Activated CD4-positive, alpha-beta memory T cell treated with anti-CD3 and anti-CD28 coated beads, Interleukin-2, amount 10 ng/mL, durations not matched to agents 7 days and 5 days (primary cell): Measurements from ENCODE around the gene ARHGAP18. TPM values are rescaled to one million over a fixed set of nuclear protein-coding genes. Genes with fewer than 3 reads are reported as not detected.

Experiments used
- CTCF ChIA-PET: fragments of 350-600 bp; sonication (Branson Sonifier 250); formaldehyde crosslinking; loops from one replicate; lab custom pipeline; 2021; ENCODE audit warnings: antibody characterized with exemption, inconsistent platforms; lab: Charles Lee
- POLR2A ChIA-PET: fragments of 350-600 bp; sonication (Branson Sonifier 250); formaldehyde crosslinking; loops from one replicate; lab custom pipeline; 2021; ENCODE audit warnings: antibody characterized with exemption; lab: Charles Lee
- DNase-seq: peaks from one replicate; pipeline ENCODE4 v3.0.0-alpha.2; 2020
- H3K27ac Mint-ChIP-seq: one replicate; pipeline ENCODE4 v1.8.0; 2021; ENCODE audit warnings: mild to moderate bottlenecking, mixed read lengths
- H3K27me3 Mint-ChIP-seq: one replicate; pipeline ENCODE4 v1.8.0; 2021; ENCODE audit warnings: mixed read lengths
- H3K36me3 Mint-ChIP-seq: one replicate; pipeline ENCODE4 v1.8.0; 2021; ENCODE audit warnings: low read depth, mixed read lengths
- H3K4me1 Mint-ChIP-seq: one replicate; pipeline ENCODE4 v1.8.0; 2021; ENCODE audit warnings: mixed read lengths
- H3K4me3 Mint-ChIP-seq: one replicate; pipeline ENCODE4 v1.8.0; 2021; ENCODE audit warnings: mild to moderate bottlenecking, mixed read lengths
- H3K9me3 Mint-ChIP-seq: one replicate; pipeline ENCODE4 v1.8.0; 2021; ENCODE audit warnings: mixed read lengths
- total RNA-seq, 2 experiments: library from RNA; stranded (reverse); gene quantifications; one replicate each; pipeline ENCODE4 v1.2.3, GENCODE V29; 2021

Gene ARHGAP18
- total RNA-seq, 2 experiments from 2014 or later = 14.8 to 18.0 TPM

- H3K27ac Mint-ChIP-seq = no peak overlapping the region
- H3K9me3 Mint-ChIP-seq = no peaks in the 10 kb centered on the region
- CTCF ChIA-PET = interaction anchor here (1.0 to 1.2 kb wide), 2 partner anchors 12 to 216 kb away, joined by 3 to 4 read pairs; no protein-coding TSS in a partner anchor
- DNase-seq = no peak
- no peak overlapping the region for H3K4me3 Mint-ChIP-seq
- no peaks in the 10 kb centered on the region for H3K36me3 Mint-ChIP-seq
- no peaks in the 10 kb centered on the region for H3K27me3 Mint-ChIP-seq
- H3K4me1 Mint-ChIP-seq = peaks cover 23% of the 10 kb centered on the region
- POLR2A ChIA-PET = no interaction called here
Measured at GRCh38 chr6:129717277-129717676, 7.3 kb upstream of the ARHGAP18 start.

GRCh38 chr6:129713806-129714333 lies 3.9 kb upstream of the ARHGAP18 start:
- H3K9me3 Mint-ChIP-seq = no peaks in the 10 kb centered on the region
- H3K4me3 Mint-ChIP-seq = no peak overlapping the region
- no peaks in the 10 kb centered on the region for H3K27me3 Mint-ChIP-seq
- peaks cover 46% of the 10 kb centered on the region for H3K4me1 Mint-ChIP-seq
- ChIA-PET POLR2A (interaction anchor here (1.2 kb wide), 1 partner anchor 41 kb away, joined by 3 read pairs; no protein-coding TSS in a partner anchor), CTCF (interaction anchor here (0.7 to 2.8 kb wide), 5 partner anchors 12 to 104 kb away, joined by 3 to 13 read pairs (median 3); no protein-coding TSS in a partner anchor)
- DNase-seq = no peak
- no peaks in the 10 kb centered on the region for H3K36me3 Mint-ChIP-seq
- H3K27ac Mint-ChIP-seq = no peak overlapping the region

- H3K4me3 Mint-ChIP-seq = no peak overlapping the region
- POLR2A ChIA-PET = interaction anchor here (0.6 to 4.5 kb wide), 3 partner anchors 16 to 38 kb away, joined by 3 to 32 read pairs (median 15); no protein-coding TSS in a partner anchor
- no peak overlapping the region for H3K27ac Mint-ChIP-seq
Measured at GRCh38 chr6:129711271-129711631, 1.3 kb upstream of the ARHGAP18 start.

GRCh38 chr6:129710450-129711270 lies 683 bp upstream of the ARHGAP18 start:
- Mint-ChIP-seq H3K27me3 (no peaks in the 10 kb centered on the region), H3K36me3 (peaks cover 16% of the 10 kb centered on the region), H3K4me1 (peaks cover 54% of the 10 kb centered on the region), H3K4me3 (peak overlapping the region; percentile 95), H3K9me3 (no peaks in the 10 kb centered on the region), H3K27ac (peak overlapping the region; percentile 69)
- CTCF ChIA-PET = interaction anchor here (0.9 to 4.8 kb wide), 6 partner anchors 8 to 111 kb away, joined by 3 to 27 read pairs (median 4); no protein-coding TSS in a partner anchor
- POLR2A ChIA-PET = interaction anchor here (0.8 to 4.5 kb wide), 7 partner anchors 11 to 220 kb away, joined by 3 to 32 read pairs (median 4); no protein-coding TSS in a partner anchor
- no peak for DNase-seq

More at GRCh38 chr6:129711271-129711631, 1.3 kb upstream of the ARHGAP18 start:
- Mint-ChIP-seq H3K27me3 (no peaks in the 10 kb centered on the region), H3K36me3 (peaks cover 11% of the 10 kb centered on the region), H3K9me3 (no peaks in the 10 kb centered on the region), H3K4me1 (peaks cover 53% of the 10 kb centered on the region)
- DNase-seq = no peak
- CTCF ChIA-PET = interaction anchor here (1.2 to 4.8 kb wide), 3 partner anchors 19 to 112 kb away, joined by 3 to 27 read pairs (median 4); no protein-coding TSS in a partner anchor

- ChIA-PET CTCF (interaction anchor here (0.7 to 4.8 kb wide), 12 partner anchors 10 to 312 kb away, joined by 3 to 27 read pairs (median 4); no protein-coding TSS in a partner anchor), POLR2A (interaction anchor here (1.0 to 4.5 kb wide), 6 partner anchors 10 to 36 kb away, joined by 4 to 32 read pairs (median 8); no protein-coding TSS in a partner anchor)
- peak overlapping the region; percentile 69 for H3K27ac Mint-ChIP-seq
- no peaks in the 10 kb centered on the region for H3K27me3 Mint-ChIP-seq
- H3K9me3 Mint-ChIP-seq = no peaks in the 10 kb centered on the region
- peaks cover 24% of the 10 kb centered on the region for H3K36me3 Mint-ChIP-seq
- DNase-seq = no peak
- peaks cover 51% of the 10 kb centered on the region for H3K4me1 Mint-ChIP-seq
- H3K4me3 Mint-ChIP-seq = peak overlapping the region; percentile 95
Measured at GRCh38 chr6:129709196-129709768, 695 bp downstream of the ARHGAP18 start.

GRCh38 chr6:129708496-129709195 lies 1.3 kb downstream of the ARHGAP18 start:
- H3K27ac Mint-ChIP-seq = no peak overlapping the region
- ChIA-PET POLR2A (interaction anchor here (0.9 to 4.5 kb wide), 5 partner anchors 9 to 35 kb away, joined by 4 to 32 read pairs (median 12); no protein-coding TSS in a partner anchor), CTCF (interaction anchor here (0.7 to 4.8 kb wide), 9 partner anchors 13 to 312 kb away, joined by 3 to 27 read pairs (median 4); no protein-coding TSS in a partner anchor)
- H3K36me3 Mint-ChIP-seq = peaks cover 24% of the 10 kb centered on the region
- H3K9me3 Mint-ChIP-seq = no peaks in the 10 kb centered on the region
- DNase-seq = no peak
- peak overlapping the region; percentile 95 for H3K4me3 Mint-ChIP-seq
- H3K4me1 Mint-ChIP-seq = peaks cover 46% of the 10 kb centered on the region
- no peaks in the 10 kb centered on the region for H3K27me3 Mint-ChIP-seq

GRCh38 chr6:129707882-129708495 lies 2.0 kb downstream of the ARHGAP18 start:
- Mint-ChIP-seq H3K4me3 (no peak overlapping the region), H3K27me3 (no peaks in the 10 kb centered on the region), H3K4me1 (peaks cover 42% of the 10 kb centered on the region), H3K27ac (no peak overlapping the region), H3K9me3 (no peaks in the 10 kb centered on the region), H3K36me3 (peaks cover 24% of the 10 kb centered on the region)
- ChIA-PET POLR2A (interaction anchor here (0.9 to 4.5 kb wide), 4 partner anchors 8 to 35 kb away, joined by 3 to 32 read pairs (median 8); no protein-coding TSS in a partner anchor), CTCF (interaction anchor here (0.9 to 4.8 kb wide), 7 partner anchors 12 to 152 kb away, joined by 3 to 27 read pairs (median 4); no protein-coding TSS in a partner anchor)
- no peak for DNase-seq

- ChIA-PET POLR2A (interaction anchor here (1.4 kb wide), 1 partner anchor 25 kb away, joined by 3 read pairs; no protein-coding TSS in a partner anchor), CTCF (interaction anchor here (0.7 to 0.9 kb wide), 3 partner anchors 34 to 110 kb away, joined by 3 read pairs; no protein-coding TSS in a partner anchor)
- Mint-ChIP-seq H3K4me3 (no peak overlapping the region), H3K27ac (no peak overlapping the region), H3K4me1 (peaks cover 45% of the 10 kb centered on the region), H3K9me3 (no peaks in the 10 kb centered on the region), H3K27me3 (no peaks in the 10 kb centered on the region), H3K36me3 (peaks cover 28% of the 10 kb centered on the region)
- DNase-seq = no peak
Measured at GRCh38 chr6:129707028-129707427, 2.9 kb downstream of the ARHGAP18 start.

GRCh38 chr6:129705212-129705611 lies 4.8 kb downstream of the ARHGAP18 start:
- Mint-ChIP-seq H3K27ac (no peak overlapping the region), H3K4me1 (peaks cover 42% of the 10 kb centered on the region), H3K4me3 (no peak overlapping the region), H3K9me3 (no peaks in the 10 kb centered on the region), H3K36me3 (peaks cover 35% of the 10 kb centered on the region), H3K27me3 (no peaks in the 10 kb centered on the region)
- POLR2A ChIA-PET = no interaction called here
- no peak for DNase-seq
- CTCF ChIA-PET = no interaction called here

- Mint-ChIP-seq H3K4me3 (no peak overlapping the region), H3K36me3 (peaks cover 36% of the 10 kb centered on the region), H3K27me3 (peaks cover under 1% of the 10 kb centered on the region), H3K4me1 (peaks cover 39% of the 10 kb centered on the region), H3K27ac (no peak overlapping the region), H3K9me3 (no peaks in the 10 kb centered on the region)
- CTCF ChIA-PET = no interaction called here
- DNase-seq = no peak
- POLR2A ChIA-PET = no interaction called here
Measured at GRCh38 chr6:129704708-129705107, 5.3 kb downstream of the ARHGAP18 start.

GRCh38 chr6:129701721-129702455 lies 8.1 kb downstream of the ARHGAP18 start:
- ChIA-PET CTCF (no interaction called here), POLR2A (interaction anchor here (0.9 to 1.1 kb wide), 2 partner anchors 18 to 29 kb away, joined by 3 read pairs; no protein-coding TSS in a partner anchor)
- no peak for DNase-seq
- peaks cover 34% of the 10 kb centered on the region for H3K36me3 Mint-ChIP-seq
- no peak overlapping the region for H3K4me3 Mint-ChIP-seq
- peaks cover 3% of the 10 kb centered on the region for H3K27me3 Mint-ChIP-seq
- peaks cover 24% of the 10 kb centered on the region for H3K4me1 Mint-ChIP-seq
- no peak overlapping the region for H3K27ac Mint-ChIP-seq
- no peaks in the 10 kb centered on the region for H3K9me3 Mint-ChIP-seq
